ENCODE results near the gene LIMK1.
"Not testable (repeated sequence)": the region's sequence is repeated elsewhere in the genome, so short reads cannot be mapped to it uniquely, and the experiment has no call there.

LIMK1 gene

DNA sequence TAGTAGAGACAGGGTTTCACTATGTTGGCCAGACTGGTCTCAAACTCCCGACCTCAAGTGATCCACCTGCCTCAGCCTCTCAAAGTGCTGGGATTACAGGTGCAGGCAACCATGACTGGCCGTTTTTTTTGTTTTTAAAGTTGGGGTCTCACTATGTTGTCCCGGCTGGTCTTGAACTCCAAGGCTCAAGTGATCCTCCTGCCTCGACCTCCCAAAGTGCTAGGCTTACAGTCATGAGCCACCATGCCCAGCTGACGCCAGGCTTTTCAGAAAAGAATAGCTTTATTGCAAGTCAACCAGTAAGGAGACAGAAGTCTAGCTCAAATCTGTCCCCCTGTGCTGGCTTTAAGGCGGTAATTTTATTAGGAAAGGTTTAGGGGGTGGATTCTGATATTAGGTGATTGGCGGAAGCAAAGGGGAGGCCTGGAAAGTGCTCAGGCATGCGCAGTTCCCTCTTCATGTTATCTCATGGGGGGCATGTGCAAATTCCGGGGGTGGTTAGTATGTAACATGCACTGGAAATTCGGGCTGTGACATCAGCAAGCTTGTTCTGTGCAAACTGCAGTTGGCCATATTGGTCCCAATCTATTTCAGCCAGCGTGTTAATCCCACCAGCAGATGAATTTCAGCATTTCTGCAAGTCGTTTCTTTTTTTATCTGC is 42.7 kb downstream of the LIMK1 start:
- DNase-seq = no peak

GRCh38 chr7:74129887-74130286 is 46.3 kb downstream of the LIMK1 start:
- no peak for DNase-seq

- no peak for DNase-seq
These were observed 46.9 kb downstream of the LIMK1 start for GRCh38 chr7:74130518-74130917.

- DNase-seq = no peak
These were observed 50.6 kb downstream of the LIMK1 start for GRCh38 chr7:74134117-74134620.

DNA sequence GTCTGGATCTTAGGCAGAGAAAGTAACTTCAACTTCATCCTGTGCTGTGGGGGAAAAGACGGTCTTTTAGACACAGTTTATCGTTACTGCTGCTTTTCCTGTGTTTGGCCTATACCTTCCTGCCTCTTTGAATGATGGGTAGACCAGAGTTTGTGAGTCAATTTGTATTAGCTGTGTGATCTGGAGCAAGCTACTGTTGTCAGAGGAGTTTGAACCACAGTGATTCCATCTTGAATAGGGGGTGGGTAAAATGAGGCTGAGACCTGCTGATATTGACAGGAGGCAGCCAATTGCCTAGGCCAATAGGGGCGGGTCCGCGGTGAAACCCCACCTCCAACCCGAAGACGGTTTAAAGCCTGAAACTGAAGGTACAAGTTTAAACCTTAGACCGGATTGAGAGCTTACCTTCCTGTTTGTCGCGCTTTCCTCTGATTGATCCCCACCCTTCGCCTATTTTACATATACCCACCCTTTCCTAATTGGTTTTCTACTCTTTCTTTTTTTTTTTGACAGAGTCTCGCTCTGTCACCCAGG is 54.8 kb downstream of the LIMK1 start:
- DNase-seq = no peak

GRCh38 chr7:74138945-74139843 is 55.6 kb downstream of the LIMK1 start:
- no peak for DNase-seq

DNA sequence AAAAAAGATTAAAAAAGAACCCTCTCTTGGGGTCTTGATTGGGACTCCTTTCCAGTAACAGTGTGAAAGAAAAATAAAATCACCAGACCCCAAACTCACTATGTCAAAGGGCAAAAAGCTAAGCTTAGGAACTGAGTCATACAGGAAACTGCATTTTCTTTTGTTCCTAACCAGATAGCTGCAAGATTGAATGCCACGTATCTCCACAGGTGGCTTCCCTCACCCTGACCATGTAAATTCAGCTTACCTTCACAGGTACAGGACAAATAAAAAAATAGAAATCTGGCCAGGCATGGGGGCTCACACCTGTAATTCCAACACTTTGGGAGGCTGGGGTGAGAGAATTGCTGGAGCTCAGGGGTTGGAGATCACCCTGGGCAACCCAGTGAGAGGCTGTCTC is 58.1 kb downstream of the LIMK1 start:
- no peak for DNase-seq

DNA sequence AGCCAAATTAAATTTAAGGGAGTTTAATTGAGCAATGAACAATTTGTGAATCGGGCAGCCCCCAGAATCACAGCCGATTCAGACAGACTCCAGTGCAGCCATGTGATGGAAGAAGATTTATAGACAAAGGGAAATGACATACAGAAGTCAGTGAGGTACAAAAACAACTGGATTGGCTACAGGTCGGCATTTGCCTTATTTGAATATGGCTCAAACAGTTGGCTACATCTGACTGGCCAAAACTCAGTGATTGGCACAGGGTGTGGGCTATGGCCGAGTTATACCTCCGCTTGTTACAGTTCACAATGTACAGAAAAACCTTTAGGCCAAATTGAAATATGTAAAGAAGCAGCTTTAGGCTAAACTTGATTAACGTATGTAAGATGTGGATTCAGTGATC is 59.8 kb downstream of the LIMK1 start:
- DNase-seq = no peak

DNA sequence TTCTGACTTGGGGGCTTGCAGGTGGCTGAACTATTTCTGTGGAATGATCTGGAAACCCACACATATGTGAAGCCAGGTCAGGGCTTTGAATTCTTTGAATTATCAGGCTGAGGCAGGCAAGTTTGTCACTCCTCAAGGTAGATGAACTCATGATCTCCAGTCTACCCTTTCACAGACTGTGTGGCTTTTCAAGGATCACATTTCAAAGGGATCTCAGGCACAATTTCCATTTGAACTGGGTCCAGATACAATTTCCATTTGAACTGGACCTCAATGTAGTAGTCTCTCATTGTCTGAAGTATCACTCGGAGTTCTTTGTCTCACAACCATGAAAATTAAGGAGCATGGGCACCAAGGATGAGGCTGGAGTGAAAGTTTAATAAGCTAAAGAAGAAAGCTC is 64.9 kb downstream of the LIMK1 start:
- DNase-seq = no peak

GRCh38 chr7:74149071-74149470 is 65.5 kb downstream of the LIMK1 start:
- no peak for DNase-seq

DNA sequence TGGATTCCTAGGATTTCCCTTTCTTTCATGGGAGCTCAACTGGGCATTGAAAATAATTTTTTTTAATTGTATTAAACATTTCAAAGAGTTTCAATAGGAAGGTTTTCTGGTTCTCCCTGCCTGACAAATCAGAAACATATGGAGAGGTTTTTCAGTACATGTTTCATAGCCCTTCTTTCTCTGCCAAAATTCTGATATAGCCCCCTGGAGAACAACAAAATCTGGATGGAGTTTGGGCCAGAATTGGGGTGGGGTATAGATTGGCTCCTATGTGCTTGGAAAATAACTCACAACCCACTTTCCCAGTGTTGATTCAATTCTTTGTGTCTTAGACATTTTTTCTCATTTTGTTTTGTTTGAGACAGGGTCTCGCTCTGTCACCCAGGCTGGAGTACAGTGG is 66.0 kb downstream of the LIMK1 start:
- DNase-seq = no peak

DNA sequence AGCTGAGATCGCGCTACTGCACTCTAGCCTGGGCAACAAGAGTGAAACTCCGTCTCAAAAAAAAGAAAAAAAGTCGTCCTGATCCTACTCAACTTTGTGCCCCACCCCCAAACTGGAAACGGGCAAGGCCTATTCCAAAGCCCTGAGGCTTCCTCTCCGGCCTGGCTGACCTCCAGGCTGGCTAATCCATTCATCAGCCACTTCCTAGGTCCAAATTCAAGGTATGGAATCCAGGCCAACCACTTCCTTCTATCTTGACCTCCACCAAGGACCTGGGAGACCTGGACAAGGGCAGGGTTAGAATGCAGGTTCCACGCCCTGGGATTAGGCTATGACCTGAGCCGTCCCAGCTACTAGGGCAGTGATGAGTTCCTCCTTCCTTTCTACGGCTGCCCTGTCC is 70.1 kb downstream of the LIMK1 start:
- DNase-seq = no peak

GRCh38 chr7:74155810-74156395 is 72.3 kb downstream of the LIMK1 start:
- DNase-seq = no peak

- DNase-seq = no peak
These were observed 74.0 kb downstream of the LIMK1 start for GRCh38 chr7:74157605-74158004.

DNA sequence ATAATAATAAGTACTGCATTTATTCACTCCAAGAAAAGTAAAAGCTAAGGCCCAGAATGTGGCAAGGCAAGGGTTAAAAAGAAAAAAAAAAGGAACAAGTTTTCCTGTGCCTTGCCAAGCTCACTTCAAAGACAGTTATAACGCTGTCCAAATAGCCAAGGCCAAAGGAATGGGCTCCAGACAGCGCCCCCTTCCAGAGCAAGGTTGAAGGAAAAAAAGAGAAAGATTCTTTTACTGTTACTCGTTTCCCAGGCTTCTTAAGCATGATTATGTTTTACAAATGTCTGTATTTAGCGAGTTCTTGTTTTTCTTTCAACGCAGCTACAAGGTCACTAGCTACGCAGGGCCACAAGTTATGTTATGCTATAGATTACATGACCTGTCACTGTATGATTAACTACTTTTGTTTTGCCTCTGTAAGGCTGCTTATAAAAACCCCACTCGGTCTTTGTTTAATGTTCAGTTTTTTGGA is 81.4 kb downstream of the LIMK1 start:
- no peak for DNase-seq

- DNase-seq = no peak
These were observed 82.4 kb downstream of the LIMK1 start for GRCh38 chr7:74165867-74166593.

DNA sequence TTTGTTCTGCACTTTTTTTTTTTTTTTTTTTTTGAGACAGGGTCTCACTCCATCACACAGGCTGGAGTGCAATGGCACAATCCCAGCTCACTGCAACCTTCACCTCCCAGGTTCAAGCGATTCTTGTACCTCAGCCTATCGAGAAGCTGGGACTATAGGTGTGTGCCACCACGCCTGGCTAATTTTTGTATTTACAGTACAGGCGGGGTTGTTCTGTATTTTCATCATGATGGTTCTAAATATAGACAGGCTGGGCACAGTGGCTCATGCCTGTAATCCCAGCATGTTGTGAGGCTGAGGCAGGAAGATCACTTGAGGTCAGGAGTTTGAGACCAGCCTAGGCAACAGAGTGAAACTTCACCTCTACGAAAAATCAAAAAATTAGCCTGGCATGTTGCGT is 83.7 kb downstream of the LIMK1 start:
- DNase-seq = not testable (repeated sequence)
